HG02840 (cell line): Measurements from ENCODE around the gene SCN9A.
"Not testable (repeated sequence)": the region's sequence is repeated elsewhere in the genome, so short reads cannot be mapped to it uniquely, and the experiment has no call there.

Experiments
- ATAC-seq: cut with Tn5 transposase; IDR thresholded peaks from one replicate; pipeline ENCODE4 v1.9.1; 2021; ENCODE audit warnings: mild to moderate bottlenecking, moderate library complexity, moderate number of reproducible peaks; ENCODE audit not compliant: unreplicated experiment, low FRiP score

The SCN9A gene

GRCh38 chr2:166337932-166338331, 37.8 kb downstream of the SCN9A start:
- no peak for ATAC-seq

- no peak for ATAC-seq
Measured at GRCh38 chr2:166335284-166335683, 40.5 kb downstream of the SCN9A start.

- ATAC-seq, result no peak
Measured at GRCh38 chr2:166334805-166335204, 40.9 kb downstream of the SCN9A start.

GRCh38 chr2:166333801-166334200, 41.9 kb downstream of the SCN9A start:
- no peak for ATAC-seq

GRCh38 chr2:166332106-166332505, 43.6 kb downstream of the SCN9A start:
- ATAC-seq, result no peak

GRCh38 chr2:166331468-166331867, 44.3 kb downstream of the SCN9A start:
- no peak for ATAC-seq

GRCh38 chr2:166329465-166329864, 46.3 kb downstream of the SCN9A start:
- no peak for ATAC-seq

- no peak for ATAC-seq
Measured at GRCh38 chr2:166328147-166328546, 47.6 kb downstream of the SCN9A start.

- no peak for ATAC-seq
Measured at GRCh38 chr2:166321076-166321475, 54.7 kb downstream of the SCN9A start.

- ATAC-seq, result no peak
Measured at GRCh38 chr2:166314022-166314759, 61.6 kb downstream of the SCN9A start.

GRCh38 chr2:166312863-166313262, 62.9 kb downstream of the SCN9A start:
- ATAC-seq, result not testable (repeated sequence)

- ATAC-seq, result no peak
Measured at GRCh38 chr2:166307326-166307725, 68.4 kb downstream of the SCN9A start.

- no peak for ATAC-seq
Measured at GRCh38 chr2:166304656-166305055, 71.1 kb downstream of the SCN9A start.

GRCh38 chr2:166302036-166302435, 73.7 kb downstream of the SCN9A start:
- no peak for ATAC-seq

- no peak for ATAC-seq
Measured at GRCh38 chr2:166297951-166298350, 77.8 kb downstream of the SCN9A start.

GRCh38 chr2:166293984-166294383, 81.8 kb downstream of the SCN9A start:
- no peak for ATAC-seq

- ATAC-seq, result no peak
Measured at GRCh38 chr2:166285215-166285614, 90.5 kb downstream of the SCN9A start.

- ATAC-seq, result no peak
Measured at GRCh38 chr2:166284359-166284758, 91.4 kb downstream of the SCN9A start.

- no peak for ATAC-seq
Measured at GRCh38 chr2:166282154-166282553, 93.6 kb downstream of the SCN9A start.

- no peak for ATAC-seq
Measured at GRCh38 chr2:166278856-166279255, 96.9 kb downstream of the SCN9A start.

- no peak for ATAC-seq
Measured at GRCh38 chr2:166270376-166270775, 105.4 kb downstream of the SCN9A start.

GRCh38 chr2:166269322-166269721, 106.4 kb downstream of the SCN9A start:
- ATAC-seq, result no peak

GRCh38 chr2:166257859-166258258, 117.9 kb downstream of the SCN9A start:
- ATAC-seq, result no peak
